HEK293 (cell line): ENCODE results near the gene ZNF8.
A peak's percentile ranks its signal among the peaks of the same experiment; 100 is the strongest.

Source experiments
- BCL11B ChIP-seq: fragments of 450-650 bp; formaldehyde crosslinking; IDR thresholded peaks from 2 replicates; pipeline ENCODE4 v1.5.1; 2016; ENCODE audit warnings: low read depth, missing biosample characterization, missing genetic modification characterization
- FEZF1 ChIP-seq: fragments of 450-650 bp; formaldehyde crosslinking; IDR thresholded peaks from 2 replicates; pipeline ENCODE4 v1.5.1; 2016; ENCODE audit warnings: missing biosample characterization, missing genetic modification characterization
- SCRT1 ChIP-seq: fragments of 450-650 bp; formaldehyde crosslinking; IDR thresholded peaks from 2 replicates; pipeline ENCODE4 v1.5.1; 2016; ENCODE audit warnings: missing biosample characterization, missing genetic modification characterization, borderline replicate concordance
- WT1 ChIP-seq: fragments of 450-650 bp; formaldehyde crosslinking; IDR thresholded peaks from 2 replicates; pipeline ENCODE4 v1.5.1; 2016; ENCODE audit warnings: missing biosample characterization, missing genetic modification characterization
- YY1 ChIP-seq: fragments of 450-650 bp; formaldehyde crosslinking; IDR thresholded peaks from 2 replicates; pipeline ENCODE4 v1.5.1; 2018; ENCODE audit warnings: missing biosample characterization, missing genetic modification characterization
- YY2 ChIP-seq: fragments of 450-650 bp; formaldehyde crosslinking; IDR thresholded peaks from 2 replicates; pipeline ENCODE4 v1.5.1; 2016; ENCODE audit warnings: missing biosample characterization, missing genetic modification characterization
- ZNF112 ChIP-seq: fragments of 450-650 bp; formaldehyde crosslinking; IDR thresholded peaks from 2 replicates; pipeline ENCODE4 v1.5.0; 2017; ENCODE audit warnings: missing biosample characterization, missing genetic modification characterization
- ZNF221 ChIP-seq: fragments of 450-650 bp; formaldehyde crosslinking; IDR thresholded peaks from 2 replicates; pipeline ENCODE4 v1.5.1; 2017; ENCODE audit warnings: missing biosample characterization, missing genetic modification characterization, borderline replicate concordance
- ZNF248 ChIP-seq: fragments of 450-650 bp; formaldehyde crosslinking; IDR thresholded peaks from 2 replicates; pipeline ENCODE4 v1.5.1; 2017; ENCODE audit warnings: missing biosample characterization, missing genetic modification characterization
- ZNF302 ChIP-seq: fragments of 450-650 bp; formaldehyde crosslinking; IDR thresholded peaks from 2 replicates; pipeline ENCODE4 v1.5.1; 2016; ENCODE audit warnings: missing biosample characterization, missing genetic modification characterization, low read depth
- ZNF37A ChIP-seq: fragments of 450-650 bp; IDR thresholded peaks from 2 replicates; pipeline ENCODE4 v1.5.1; 2018; ENCODE audit warnings: missing biosample characterization, missing genetic modification characterization
- ZNF529 ChIP-seq: fragments of 450-650 bp; formaldehyde crosslinking; IDR thresholded peaks from 2 replicates; pipeline ENCODE4 v1.5.1; 2017; ENCODE audit warnings: missing genetic modification characterization, missing biosample characterization; ENCODE audit not compliant: insufficient replicate concordance
- ZNF548 ChIP-seq: fragments of 450-650 bp; formaldehyde crosslinking; IDR thresholded peaks from 2 replicates; pipeline ENCODE4 v1.5.1; 2016; ENCODE audit warnings: missing biosample characterization, missing genetic modification characterization
- ZNF555 ChIP-seq: fragments of 450-650 bp; formaldehyde crosslinking; conservative IDR thresholded peaks from 2 replicates; pipeline ENCODE4 v1.5.1; 2017; ENCODE audit warnings: missing biosample characterization, mild to moderate bottlenecking, missing genetic modification characterization, inconsistent platforms
- ZNF610 ChIP-seq: fragments of 450-650 bp; formaldehyde crosslinking; IDR thresholded peaks from 2 replicates; pipeline ENCODE4 v1.5.1; 2016; ENCODE audit warnings: missing biosample characterization, missing genetic modification characterization, borderline replicate concordance
- ZNF664 ChIP-seq: fragments of 450-650 bp; formaldehyde crosslinking; IDR thresholded peaks from 2 replicates; pipeline ENCODE4 v1.5.1; 2016; ENCODE audit warnings: missing biosample characterization, missing genetic modification characterization
- ZNF785 ChIP-seq: fragments of 450-650 bp; formaldehyde crosslinking; IDR thresholded peaks from 2 replicates; pipeline ENCODE4 v1.5.1; 2016; ENCODE audit warnings: missing biosample characterization, missing genetic modification characterization
- TF ChIP-seq, protein P1 (sequence below): fragments of 450-650 bp; formaldehyde crosslinking; IDR thresholded peaks from 2 replicates; pipeline ENCODE4 v1.5.1; 2016; ENCODE audit warnings: missing biosample characterization, missing genetic modification characterization, borderline replicate concordance
- TF ChIP-seq, protein P2 (sequence below): fragments of 450-650 bp; formaldehyde crosslinking; IDR thresholded peaks from 2 replicates; pipeline ENCODE4 v1.5.1; 2016; ENCODE audit warnings: missing biosample characterization, missing genetic modification characterization
- TF ChIP-seq, protein P3 (sequence below): fragments of 450-650 bp; formaldehyde crosslinking; IDR thresholded peaks from 2 replicates; pipeline ENCODE4 v1.5.1; 2016; ENCODE audit warnings: missing biosample characterization, missing genetic modification characterization
- TF ChIP-seq, protein P4 (sequence below): fragments of 450-650 bp; formaldehyde crosslinking; IDR thresholded peaks from 2 replicates; pipeline ENCODE4 v1.5.1; 2016; ENCODE audit warnings: missing biosample characterization, missing genetic modification characterization
- TF ChIP-seq, protein P5 (sequence below): fragments of 450-650 bp; formaldehyde crosslinking; IDR thresholded peaks from 2 replicates; pipeline ENCODE4 v1.5.1; 2016; ENCODE audit warnings: missing biosample characterization, missing genetic modification characterization
- TF ChIP-seq, protein P6 (sequence below): fragments of 450-650 bp; formaldehyde crosslinking; IDR thresholded peaks from 2 replicates; pipeline ENCODE4 v1.5.0; 2017; ENCODE audit warnings: missing biosample characterization, missing genetic modification characterization, borderline replicate concordance

ZNF8 gene

DNA sequence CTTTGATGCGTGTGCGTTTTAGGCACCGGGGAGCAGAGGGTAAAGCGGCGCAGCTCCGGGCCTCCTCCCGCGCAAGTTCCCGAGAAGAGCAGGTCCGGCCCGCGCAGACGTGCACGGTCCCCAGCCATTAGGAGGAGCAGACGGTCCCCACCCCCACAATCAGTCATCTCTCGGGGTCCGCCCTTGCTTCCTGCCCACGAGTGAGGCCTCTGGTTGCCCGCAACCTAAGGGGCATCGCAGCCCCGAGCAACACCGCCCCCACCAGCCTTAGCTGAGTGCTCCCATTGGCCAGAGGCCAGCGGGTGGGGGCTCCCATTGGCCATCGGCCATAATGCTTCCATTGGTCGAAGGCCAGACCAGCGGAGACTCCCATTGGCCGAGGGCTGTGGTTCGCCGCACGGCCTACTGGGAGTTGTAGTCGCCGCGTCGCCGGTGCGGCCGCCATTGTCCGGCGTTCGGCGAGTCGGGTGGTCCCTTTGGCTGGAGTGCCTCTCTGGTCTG lies at the start of gene ZNF8 (continued):
- TF ChIP-seq, protein P1, sequence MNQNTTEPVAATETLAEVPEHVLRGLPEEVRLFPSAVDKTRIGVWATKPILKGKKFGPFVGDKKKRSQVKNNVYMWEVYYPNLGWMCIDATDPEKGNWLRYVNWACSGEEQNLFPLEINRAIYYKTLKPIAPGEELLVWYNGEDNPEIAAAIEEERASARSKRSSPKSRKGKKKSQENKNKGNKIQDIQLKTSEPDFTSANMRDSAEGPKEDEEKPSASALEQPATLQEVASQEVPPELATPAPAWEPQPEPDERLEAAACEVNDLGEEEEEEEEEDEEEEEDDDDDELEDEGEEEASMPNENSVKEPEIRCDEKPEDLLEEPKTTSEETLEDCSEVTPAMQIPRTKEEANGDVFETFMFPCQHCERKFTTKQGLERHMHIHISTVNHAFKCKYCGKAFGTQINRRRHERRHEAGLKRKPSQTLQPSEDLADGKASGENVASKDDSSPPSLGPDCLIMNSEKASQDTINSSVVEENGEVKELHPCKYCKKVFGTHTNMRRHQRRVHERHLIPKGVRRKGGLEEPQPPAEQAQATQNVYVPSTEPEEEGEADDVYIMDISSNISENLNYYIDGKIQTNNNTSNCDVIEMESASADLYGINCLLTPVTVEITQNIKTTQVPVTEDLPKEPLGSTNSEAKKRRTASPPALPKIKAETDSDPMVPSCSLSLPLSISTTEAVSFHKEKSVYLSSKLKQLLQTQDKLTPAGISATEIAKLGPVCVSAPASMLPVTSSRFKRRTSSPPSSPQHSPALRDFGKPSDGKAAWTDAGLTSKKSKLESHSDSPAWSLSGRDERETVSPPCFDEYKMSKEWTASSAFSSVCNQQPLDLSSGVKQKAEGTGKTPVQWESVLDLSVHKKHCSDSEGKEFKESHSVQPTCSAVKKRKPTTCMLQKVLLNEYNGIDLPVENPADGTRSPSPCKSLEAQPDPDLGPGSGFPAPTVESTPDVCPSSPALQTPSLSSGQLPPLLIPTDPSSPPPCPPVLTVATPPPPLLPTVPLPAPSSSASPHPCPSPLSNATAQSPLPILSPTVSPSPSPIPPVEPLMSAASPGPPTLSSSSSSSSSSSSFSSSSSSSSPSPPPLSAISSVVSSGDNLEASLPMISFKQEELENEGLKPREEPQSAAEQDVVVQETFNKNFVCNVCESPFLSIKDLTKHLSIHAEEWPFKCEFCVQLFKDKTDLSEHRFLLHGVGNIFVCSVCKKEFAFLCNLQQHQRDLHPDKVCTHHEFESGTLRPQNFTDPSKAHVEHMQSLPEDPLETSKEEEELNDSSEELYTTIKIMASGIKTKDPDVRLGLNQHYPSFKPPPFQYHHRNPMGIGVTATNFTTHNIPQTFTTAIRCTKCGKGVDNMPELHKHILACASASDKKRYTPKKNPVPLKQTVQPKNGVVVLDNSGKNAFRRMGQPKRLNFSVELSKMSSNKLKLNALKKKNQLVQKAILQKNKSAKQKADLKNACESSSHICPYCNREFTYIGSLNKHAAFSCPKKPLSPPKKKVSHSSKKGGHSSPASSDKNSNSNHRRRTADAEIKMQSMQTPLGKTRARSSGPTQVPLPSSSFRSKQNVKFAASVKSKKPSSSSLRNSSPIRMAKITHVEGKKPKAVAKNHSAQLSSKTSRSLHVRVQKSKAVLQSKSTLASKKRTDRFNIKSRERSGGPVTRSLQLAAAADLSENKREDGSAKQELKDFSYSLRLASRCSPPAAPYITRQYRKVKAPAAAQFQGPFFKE (tag by site-specific recombination), result no peak
- TF ChIP-seq ZNF37A (no peak), BCL11B (tag by site-specific recombination) (peak; percentile 78; the same call in 1 of the 2 replicates), ZNF548 (tag by site-specific recombination) (no peak), WT1 (tag by site-specific recombination) (no peak), SCRT1 (tag by site-specific recombination) (no peak), ZNF529 (no peak), ZNF221 (tag by site-specific recombination) (no peak), ZNF610 (peak; percentile 39; the same call in 1 of the 2 replicates), ZNF785 (no peak), FEZF1 (tag by site-specific recombination) (no peak), YY2 (tag by site-specific recombination) (peak; percentile 94), ZNF248 (tag by site-specific recombination) (no peak), ZNF555 (tag by site-specific recombination) (no peak), ZNF112 (tag by site-specific recombination) (no peak), ZNF664 (tag by site-specific recombination) (no peak), ZNF302 (no peak), YY1 (tag by site-specific recombination) (peak; percentile 88)
- TF ChIP-seq, protein P2, sequence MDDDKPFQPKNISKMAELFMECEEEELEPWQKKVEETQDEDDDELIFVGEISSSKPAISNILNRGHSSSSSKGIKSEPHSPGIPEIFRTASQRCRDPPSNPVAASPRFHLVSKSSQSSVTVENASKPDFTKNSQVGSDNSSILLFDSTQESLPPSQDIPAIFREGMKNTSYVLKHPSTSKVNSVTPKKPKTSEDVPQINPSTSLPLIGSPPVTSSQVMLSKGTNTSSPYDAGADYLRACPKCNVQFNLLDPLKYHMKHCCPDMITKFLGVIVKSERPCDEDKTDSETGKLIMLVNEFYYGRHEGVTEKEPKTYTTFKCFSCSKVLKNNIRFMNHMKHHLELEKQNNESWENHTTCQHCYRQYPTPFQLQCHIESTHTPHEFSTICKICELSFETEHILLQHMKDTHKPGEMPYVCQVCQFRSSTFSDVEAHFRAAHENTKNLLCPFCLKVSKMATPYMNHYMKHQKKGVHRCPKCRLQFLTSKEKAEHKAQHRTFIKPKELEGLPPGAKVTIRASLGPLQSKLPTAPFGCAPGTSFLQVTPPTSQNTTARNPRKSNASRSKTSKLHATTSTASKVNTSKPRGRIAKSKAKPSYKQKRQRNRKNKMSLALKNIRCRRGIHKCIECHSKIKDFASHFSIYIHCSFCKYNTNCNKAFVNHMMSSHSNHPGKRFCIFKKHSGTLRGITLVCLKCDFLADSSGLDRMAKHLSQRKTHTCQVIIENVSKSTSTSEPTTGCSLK (tag by site-specific recombination), result no peak
- TF ChIP-seq, protein P3, sequence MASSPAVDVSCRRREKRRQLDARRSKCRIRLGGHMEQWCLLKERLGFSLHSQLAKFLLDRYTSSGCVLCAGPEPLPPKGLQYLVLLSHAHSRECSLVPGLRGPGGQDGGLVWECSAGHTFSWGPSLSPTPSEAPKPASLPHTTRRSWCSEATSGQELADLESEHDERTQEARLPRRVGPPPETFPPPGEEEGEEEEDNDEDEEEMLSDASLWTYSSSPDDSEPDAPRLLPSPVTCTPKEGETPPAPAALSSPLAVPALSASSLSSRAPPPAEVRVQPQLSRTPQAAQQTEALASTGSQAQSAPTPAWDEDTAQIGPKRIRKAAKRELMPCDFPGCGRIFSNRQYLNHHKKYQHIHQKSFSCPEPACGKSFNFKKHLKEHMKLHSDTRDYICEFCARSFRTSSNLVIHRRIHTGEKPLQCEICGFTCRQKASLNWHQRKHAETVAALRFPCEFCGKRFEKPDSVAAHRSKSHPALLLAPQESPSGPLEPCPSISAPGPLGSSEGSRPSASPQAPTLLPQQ (tag by site-specific recombination), result peak; percentile 75; the same call in 1 of the 2 replicates
- TF ChIP-seq, protein P4, sequence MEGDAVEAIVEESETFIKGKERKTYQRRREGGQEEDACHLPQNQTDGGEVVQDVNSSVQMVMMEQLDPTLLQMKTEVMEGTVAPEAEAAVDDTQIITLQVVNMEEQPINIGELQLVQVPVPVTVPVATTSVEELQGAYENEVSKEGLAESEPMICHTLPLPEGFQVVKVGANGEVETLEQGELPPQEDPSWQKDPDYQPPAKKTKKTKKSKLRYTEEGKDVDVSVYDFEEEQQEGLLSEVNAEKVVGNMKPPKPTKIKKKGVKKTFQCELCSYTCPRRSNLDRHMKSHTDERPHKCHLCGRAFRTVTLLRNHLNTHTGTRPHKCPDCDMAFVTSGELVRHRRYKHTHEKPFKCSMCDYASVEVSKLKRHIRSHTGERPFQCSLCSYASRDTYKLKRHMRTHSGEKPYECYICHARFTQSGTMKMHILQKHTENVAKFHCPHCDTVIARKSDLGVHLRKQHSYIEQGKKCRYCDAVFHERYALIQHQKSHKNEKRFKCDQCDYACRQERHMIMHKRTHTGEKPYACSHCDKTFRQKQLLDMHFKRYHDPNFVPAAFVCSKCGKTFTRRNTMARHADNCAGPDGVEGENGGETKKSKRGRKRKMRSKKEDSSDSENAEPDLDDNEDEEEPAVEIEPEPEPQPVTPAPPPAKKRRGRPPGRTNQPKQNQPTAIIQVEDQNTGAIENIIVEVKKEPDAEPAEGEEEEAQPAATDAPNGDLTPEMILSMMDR (tag by site-specific recombination), result no peak
- TF ChIP-seq, protein P5, sequence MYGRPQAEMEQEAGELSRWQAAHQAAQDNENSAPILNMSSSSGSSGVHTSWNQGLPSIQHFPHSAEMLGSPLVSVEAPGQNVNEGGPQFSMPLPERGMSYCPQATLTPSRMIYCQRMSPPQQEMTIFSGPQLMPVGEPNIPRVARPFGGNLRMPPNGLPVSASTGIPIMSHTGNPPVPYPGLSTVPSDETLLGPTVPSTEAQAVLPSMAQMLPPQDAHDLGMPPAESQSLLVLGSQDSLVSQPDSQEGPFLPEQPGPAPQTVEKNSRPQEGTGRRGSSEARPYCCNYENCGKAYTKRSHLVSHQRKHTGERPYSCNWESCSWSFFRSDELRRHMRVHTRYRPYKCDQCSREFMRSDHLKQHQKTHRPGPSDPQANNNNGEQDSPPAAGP (tag by site-specific recombination), result peak; percentile 23; the same call in 1 of the 2 replicates
- TF ChIP-seq, protein P6, sequence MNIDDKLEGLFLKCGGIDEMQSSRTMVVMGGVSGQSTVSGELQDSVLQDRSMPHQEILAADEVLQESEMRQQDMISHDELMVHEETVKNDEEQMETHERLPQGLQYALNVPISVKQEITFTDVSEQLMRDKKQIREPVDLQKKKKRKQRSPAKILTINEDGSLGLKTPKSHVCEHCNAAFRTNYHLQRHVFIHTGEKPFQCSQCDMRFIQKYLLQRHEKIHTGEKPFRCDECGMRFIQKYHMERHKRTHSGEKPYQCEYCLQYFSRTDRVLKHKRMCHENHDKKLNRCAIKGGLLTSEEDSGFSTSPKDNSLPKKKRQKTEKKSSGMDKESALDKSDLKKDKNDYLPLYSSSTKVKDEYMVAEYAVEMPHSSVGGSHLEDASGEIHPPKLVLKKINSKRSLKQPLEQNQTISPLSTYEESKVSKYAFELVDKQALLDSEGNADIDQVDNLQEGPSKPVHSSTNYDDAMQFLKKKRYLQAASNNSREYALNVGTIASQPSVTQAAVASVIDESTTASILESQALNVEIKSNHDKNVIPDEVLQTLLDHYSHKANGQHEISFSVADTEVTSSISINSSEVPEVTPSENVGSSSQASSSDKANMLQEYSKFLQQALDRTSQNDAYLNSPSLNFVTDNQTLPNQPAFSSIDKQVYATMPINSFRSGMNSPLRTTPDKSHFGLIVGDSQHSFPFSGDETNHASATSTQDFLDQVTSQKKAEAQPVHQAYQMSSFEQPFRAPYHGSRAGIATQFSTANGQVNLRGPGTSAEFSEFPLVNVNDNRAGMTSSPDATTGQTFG (tag by site-specific recombination), result no peak
